GM06990 (cell line): ENCODE data around the gene SPEM3.

Experiments used
- DNase-seq: peaks from one replicate; pipeline ENCODE4 v3.0.0-alpha.2; 2011; ENCODE audit not compliant: insufficient read length; ENCODE audit errors: extremely low read depth
- H3K27me3 ChIP-seq: replicated peaks from 2 replicates; pipeline ENCODE4 v1.6.0; 2011; ENCODE audit warnings: low read length; ENCODE audit not compliant: control insufficient read depth, insufficient read depth
- H3K36me3 ChIP-seq: 2 replicates; pipeline ENCODE4 v1.5.1; 2011; ENCODE audit warnings: low read length; ENCODE audit not compliant: control insufficient read depth, insufficient read depth
- H3K4me3 ChIP-seq: replicated peaks from 2 replicates; pipeline ENCODE4 v1.5.1; 2011; ENCODE audit warnings: low read depth, mild to moderate bottlenecking, control low read depth, low read length
- TF ChIP-seq, protein P1 (sequence below): IDR thresholded peaks from 2 replicates; pipeline ENCODE4 v1.5.1; 2011; ENCODE audit warnings: low read length, control low read depth, mild to moderate bottlenecking, inconsistent platforms; ENCODE audit not compliant: insufficient read depth, poor library complexity, severe bottlenecking

Gene SPEM3

DNA sequence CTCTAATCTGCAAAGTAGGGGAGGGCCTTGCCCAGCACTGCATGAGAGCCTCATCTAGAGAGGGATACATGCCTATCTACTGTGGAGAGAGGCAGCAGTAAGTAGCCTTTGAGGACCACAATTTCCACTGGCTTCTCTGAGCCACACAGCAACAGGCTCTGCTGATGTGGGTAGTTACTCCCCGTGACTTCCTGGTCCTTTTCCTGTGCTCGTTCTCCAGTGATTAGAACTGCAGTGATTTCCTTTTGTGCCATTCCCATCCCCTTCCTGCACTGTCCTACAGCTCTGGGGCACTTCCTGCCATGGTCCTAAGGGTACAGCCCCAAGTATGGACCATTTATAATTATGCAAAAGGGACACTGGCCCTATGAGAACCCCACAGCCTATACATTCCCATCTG is 37.4 kb upstream of the SPEM3 start:
- no peaks in the 10 kb centered on the region for H3K27me3 ChIP-seq
- DNase-seq = no peak
- no peak overlapping the region for H3K4me3 ChIP-seq
- TF ChIP-seq, protein P1, sequence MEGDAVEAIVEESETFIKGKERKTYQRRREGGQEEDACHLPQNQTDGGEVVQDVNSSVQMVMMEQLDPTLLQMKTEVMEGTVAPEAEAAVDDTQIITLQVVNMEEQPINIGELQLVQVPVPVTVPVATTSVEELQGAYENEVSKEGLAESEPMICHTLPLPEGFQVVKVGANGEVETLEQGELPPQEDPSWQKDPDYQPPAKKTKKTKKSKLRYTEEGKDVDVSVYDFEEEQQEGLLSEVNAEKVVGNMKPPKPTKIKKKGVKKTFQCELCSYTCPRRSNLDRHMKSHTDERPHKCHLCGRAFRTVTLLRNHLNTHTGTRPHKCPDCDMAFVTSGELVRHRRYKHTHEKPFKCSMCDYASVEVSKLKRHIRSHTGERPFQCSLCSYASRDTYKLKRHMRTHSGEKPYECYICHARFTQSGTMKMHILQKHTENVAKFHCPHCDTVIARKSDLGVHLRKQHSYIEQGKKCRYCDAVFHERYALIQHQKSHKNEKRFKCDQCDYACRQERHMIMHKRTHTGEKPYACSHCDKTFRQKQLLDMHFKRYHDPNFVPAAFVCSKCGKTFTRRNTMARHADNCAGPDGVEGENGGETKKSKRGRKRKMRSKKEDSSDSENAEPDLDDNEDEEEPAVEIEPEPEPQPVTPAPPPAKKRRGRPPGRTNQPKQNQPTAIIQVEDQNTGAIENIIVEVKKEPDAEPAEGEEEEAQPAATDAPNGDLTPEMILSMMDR = no peak
- H3K36me3 ChIP-seq = peaks cover 14% of the 10 kb centered on the region

DNA sequence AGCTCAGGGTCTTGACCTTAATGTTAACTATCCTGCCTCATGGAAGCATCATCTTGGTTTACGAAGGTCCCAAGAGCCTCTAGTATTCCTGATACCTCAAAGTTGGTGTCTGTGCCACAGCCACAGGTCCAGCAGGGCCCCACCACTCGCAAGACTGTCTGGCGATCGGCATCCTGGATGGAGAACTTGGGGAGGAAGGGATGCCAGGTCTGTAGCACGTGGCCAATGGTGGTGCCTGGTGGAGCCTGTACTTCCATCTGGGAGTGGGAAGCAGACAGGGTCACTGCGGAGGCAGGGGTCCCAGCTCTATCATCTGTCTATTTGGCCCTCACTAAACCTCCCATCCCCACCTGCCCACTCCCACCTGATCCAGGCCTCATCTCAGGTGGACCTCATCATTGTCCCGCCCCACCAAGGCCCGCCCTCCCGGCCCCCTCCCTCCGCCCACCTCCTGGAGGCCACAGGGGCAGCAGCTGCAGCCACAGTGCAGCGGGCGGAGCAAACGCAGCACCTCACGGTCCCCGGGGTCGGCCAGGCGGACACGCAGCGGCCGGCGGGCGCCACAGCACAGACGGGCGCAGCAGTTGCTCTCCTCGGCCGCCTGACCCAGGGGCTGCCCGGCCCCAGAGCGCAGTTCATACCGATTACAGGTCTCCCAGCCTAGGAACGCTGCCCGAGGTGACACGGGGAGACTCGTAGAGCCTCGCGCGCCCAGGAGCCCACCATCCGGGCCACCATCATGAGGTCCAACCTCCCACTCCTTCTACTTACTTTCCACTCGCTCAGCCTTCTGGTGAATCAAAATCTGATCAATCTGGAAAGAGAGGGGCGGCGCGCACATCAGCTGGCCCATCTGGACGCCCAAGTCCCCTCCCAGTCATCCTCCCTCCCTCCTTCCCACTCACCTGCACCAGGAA is 35.7 kb upstream of the SPEM3 start:
- TF ChIP-seq, protein P1 = no peak
- peaks cover 14% of the 10 kb centered on the region for H3K36me3 ChIP-seq

DNA sequence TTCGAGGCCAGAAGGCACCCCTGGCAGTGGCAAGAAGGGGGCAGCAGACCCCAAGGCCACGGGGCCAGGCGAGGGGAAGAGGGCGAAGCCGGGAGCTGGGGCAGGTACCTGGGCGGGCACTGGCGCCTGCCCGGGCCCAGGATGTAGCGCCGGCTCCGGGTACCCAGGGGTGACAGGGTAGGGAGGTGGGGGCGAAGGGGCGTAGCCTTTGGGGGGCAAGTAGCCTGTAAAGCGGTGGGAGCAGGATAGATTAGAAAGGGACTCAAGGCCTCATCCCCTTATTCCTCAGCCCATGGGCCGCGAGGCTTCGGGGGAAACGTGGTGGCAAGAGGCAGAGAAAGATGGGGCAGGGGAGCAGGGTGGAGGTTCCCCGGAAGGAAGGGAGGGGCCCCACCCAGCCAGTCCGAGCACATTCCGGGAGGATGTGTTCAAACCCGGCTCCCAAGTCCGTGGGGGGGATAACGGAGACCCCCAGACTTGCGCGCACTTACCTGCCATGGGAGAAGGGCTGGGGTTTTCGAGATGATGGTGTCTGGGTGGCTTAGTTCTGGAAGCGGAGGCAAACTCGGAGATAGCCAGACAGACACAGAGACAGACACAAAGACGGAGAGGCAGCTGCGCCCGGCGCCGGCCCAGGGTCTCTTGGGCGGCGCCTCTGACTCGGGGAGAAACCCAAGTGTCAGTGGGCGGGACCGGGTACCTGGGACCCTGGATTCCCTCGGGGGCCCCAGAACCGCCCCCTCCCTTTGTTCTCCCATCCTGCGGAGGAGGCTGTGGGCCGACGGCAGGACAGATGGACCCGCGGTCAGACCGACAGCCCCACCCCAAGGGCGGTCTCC is 34.8 kb upstream of the SPEM3 start:
- TF ChIP-seq, protein P1 = no peak
- H3K36me3 ChIP-seq = peaks cover 13% of the 10 kb centered on the region
- DNase-seq = no peak
- peak overlapping the region; percentile 89 for H3K4me3 ChIP-seq
- H3K27me3 ChIP-seq = no peaks in the 10 kb centered on the region

More for the DNA sequence above, 35.7 kb upstream of the SPEM3 start:
- Histone ChIP-seq H3K4me3 (peak overlapping the region; percentile 89), H3K27me3 (no peaks in the 10 kb centered on the region)
- no peak for DNase-seq

DNA sequence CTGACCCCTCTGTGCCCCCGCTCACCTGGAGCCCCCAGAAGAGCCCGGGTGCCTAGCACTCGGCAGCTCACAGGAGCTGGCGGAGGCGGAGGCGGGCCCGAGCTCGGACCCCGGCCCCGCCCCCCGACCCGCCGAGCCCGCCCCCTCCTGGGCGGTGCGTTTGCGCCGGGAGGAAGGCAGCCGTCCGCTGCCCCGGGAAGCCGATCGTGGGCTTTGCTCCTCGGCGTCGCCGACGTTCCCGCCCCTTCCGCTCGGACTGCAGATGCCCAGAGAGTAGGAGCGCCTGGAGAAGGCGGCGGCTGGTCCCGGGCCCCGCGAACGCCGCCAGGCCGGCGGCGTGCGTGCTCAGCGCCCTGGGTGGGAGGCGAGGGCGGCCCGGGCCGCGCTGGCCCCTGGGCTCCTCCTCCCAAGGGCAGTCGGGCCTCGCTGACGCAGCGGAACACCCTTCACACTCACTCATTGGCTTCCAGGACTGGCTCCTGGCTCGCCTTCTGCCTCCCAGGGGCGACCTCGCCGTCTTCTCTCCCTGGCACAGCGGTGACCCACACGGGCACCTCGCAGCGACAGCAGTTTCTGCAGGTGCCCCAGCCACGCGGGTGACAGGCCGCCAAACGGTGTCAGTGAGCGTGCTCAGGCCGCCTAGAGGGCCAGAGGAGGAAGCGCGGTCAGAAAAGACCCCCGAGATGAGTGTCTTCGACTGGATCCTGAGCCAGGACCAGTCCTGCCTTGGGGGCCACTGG is 34.0 kb upstream of the SPEM3 start, which contains the start of gene PLSCR3:
PLSCR3 (minus strand) TSS at position 74 of the 740 bp plus-strand sequence. CDS start 415 bp downstream, outside the sequence.
- peaks cover 9% of the 10 kb centered on the region for H3K36me3 ChIP-seq
- TF ChIP-seq, protein P1 = peak; percentile 47
- DNase-seq = peak; percentile 87
- peak within 1 kb of the TSS; percentile 89 for H3K4me3 ChIP-seq
- no peaks in the 10 kb centered on the region for H3K27me3 ChIP-seq

DNA sequence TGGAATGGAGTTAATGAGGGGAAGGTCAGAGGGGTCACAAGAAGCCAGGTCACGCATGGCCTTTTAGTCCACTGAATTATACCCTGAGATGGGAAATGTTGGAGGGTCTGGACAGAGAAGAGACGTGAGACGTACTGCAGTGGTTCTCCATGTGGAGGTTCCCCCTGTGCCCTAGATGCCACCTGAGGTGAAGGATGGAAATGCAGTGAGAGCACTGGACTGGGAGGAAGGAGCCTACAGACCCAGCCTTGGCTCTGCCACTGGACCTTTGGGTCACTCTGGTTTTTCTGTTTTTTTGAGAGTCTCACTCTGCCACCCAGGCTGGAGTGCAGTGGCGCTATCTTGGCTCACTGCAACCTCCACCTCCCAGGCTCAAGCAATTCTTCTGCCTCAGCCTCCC is 32.5 kb upstream of the SPEM3 start:
- Histone ChIP-seq H3K27me3 (no peaks in the 10 kb centered on the region), H3K4me3 (no peak overlapping the region), H3K36me3 (no peaks in the 10 kb centered on the region; the same call in none of the 2 replicates)
- TF ChIP-seq, protein P1 = no peak
- no peak for DNase-seq
